HEK293T (cell line): Measurements from ENCODE around the gene CDC25C.

ENCODE experiments used
- ARNT ChIP-seq: fragments of 450-650 bp; IDR thresholded peaks from 2 replicates; pipeline ENCODE4 v1.6.1; 2017; ENCODE audit warnings: mild to moderate bottlenecking
- ELF4 ChIP-seq: fragments of 450-650 bp; IDR thresholded peaks from 2 replicates; pipeline ENCODE4 v1.6.1; 2017; ENCODE audit warnings: antibody characterized with exemption
- FOXA1 ChIP-seq: fragments of 450-650 bp; IDR thresholded peaks from 2 replicates; pipeline ENCODE4 v1.6.1; 2016; ENCODE audit warnings: mild to moderate bottlenecking
- FOXK2 ChIP-seq: fragments of 450-650 bp; IDR thresholded peaks from 2 replicates; pipeline ENCODE4 v1.6.1; 2016; ENCODE audit warnings: mild to moderate bottlenecking
- L3MBTL2 ChIP-seq: fragments of 450-650 bp; conservative IDR thresholded peaks from 2 replicates; pipeline ENCODE4 v1.6.1; 2016; ENCODE audit warnings: mild to moderate bottlenecking
- LEF1 ChIP-seq: fragments of 450-650 bp; IDR thresholded peaks from 2 replicates; pipeline ENCODE4 v1.6.1; 2017; ENCODE audit warnings: mild to moderate bottlenecking, borderline replicate concordance
- SP1 ChIP-seq: fragments of 450-650 bp; IDR thresholded peaks from 2 replicates; pipeline ENCODE4 v1.6.1; 2017
- SUZ12 ChIP-seq: fragments of 450-650 bp; IDR thresholded peaks from 2 replicates; pipeline ENCODE4 v1.6.1; 2016; ENCODE audit warnings: mild to moderate bottlenecking

GRCh38 chr5:138338411-138339090 is 6.9 kb upstream of the CDC25C start:
- no peak for TF ChIP-seq ARNT
- no peak for TF ChIP-seq SUZ12
- TF ChIP-seq SP1 = no peak
- TF ChIP-seq FOXK2 = no peak
- 0 out of 2 replicates have a peak, but pooled peaks have one; percentile 5 for TF ChIP-seq L3MBTL2
- TF ChIP-seq ELF4 = no peak
- no peak for TF ChIP-seq FOXA1
- no peak for TF ChIP-seq LEF1
